ENCODE measurements around the gene KIAA0825.

DNA sequence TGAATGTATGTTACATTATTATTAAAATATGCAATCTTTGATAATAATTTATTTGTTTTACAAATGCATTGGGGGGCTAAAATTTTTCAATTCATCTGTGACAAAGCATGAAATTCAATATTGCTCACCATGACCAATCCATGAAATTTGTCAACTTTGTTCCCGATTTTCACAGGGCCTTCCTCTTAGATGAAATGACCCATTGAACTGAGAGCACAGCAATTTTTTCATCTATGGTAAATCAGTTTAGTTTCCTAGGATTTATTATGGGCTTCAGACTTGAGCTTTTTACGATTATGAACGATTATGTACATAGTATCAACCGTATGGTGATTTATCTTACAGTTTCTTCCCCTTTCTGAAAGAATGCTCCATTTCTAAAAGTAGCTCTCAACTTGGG, 157.3 kb downstream of the KIAA0825 start:
- no peak for TF ChIP-seq POLR2A (IDR thresholded peaks at IDR 0.05)
- TF ChIP-seq CTCF (IDR thresholded peaks at IDR 0.05), result no peak
- TF ChIP-seq EP300 (IDR thresholded peaks at IDR 0.05), result no peak

Data from tibial nerve (tissue), 4 donors.